Caco-2 (cell line): ENCODE results near the gene EMILIN3. TPM values are rescaled to one million over a fixed set of nuclear protein-coding genes. Genes with fewer than 3 reads are reported as not detected.

Experiments used
- BruUV-seq: library from RNA; stranded (reverse); fragments of 400-500 nt; replicated peaks from 2 replicates; lab custom pipeline; 2021; lab: Mats Ljungman, UMichigan
- CTCF ChIA-PET: fragments of 300-600 bp; sonication (Branson Sonifier 250); formaldehyde crosslinking; loops from one replicate; lab custom pipeline; 2022; ENCODE audit warnings: antibody characterized with exemption; lab: Charles Lee
- POLR2A ChIA-PET: fragments of 300-600 bp; sonication (Branson Sonifier 250); formaldehyde crosslinking; loops from one replicate; lab custom pipeline; 2022; ENCODE audit warnings: antibody characterized with exemption; lab: Charles Lee
- DNase-seq, 2 experiments: peaks; one replicate each; pipeline versions ENCODE4 v3.0.0 to v3.0.0-alpha.2; 2020 to 2022
- H3K27me3 ChIP-seq: replicated peaks from 2 replicates; pipeline ENCODE4 v1.6.0; 2011; ENCODE audit warnings: low read length; ENCODE audit not compliant: control insufficient read depth, insufficient read depth
- H3K36me3 ChIP-seq: 2 replicates; pipeline ENCODE4 v1.5.1; 2011; ENCODE audit warnings: low read length; ENCODE audit not compliant: control insufficient read depth, insufficient read depth
- H3K4me1 ChIP-seq: fragments of 250-450 bp; sonication (Bioruptor Pico); 2 replicates; pipeline ENCODE4 v1.5.1; 2020; ENCODE audit warnings: mild to moderate bottlenecking
- H3K4me3 ChIP-seq: 2 replicates; pipeline ENCODE4 v1.5.1; 2011; ENCODE audit warnings: low read depth, mild to moderate bottlenecking, control low read depth, low read length
- H3K9me3 ChIP-seq: fragments of 250-450 bp; sonication (Bioruptor Pico); 2 replicates; pipeline ENCODE4 v1.5.1; 2020; ENCODE audit warnings: mild to moderate bottlenecking, moderate library complexity
- H3K27ac Mint-ChIP-seq: one replicate; pipeline ENCODE4 v1.8.0; 2022; ENCODE audit warnings: mixed read lengths; ENCODE audit not compliant: unreplicated experiment
- H3K27me3 Mint-ChIP-seq: one replicate; pipeline ENCODE4 v1.8.0; 2022; ENCODE audit warnings: mixed read lengths; ENCODE audit not compliant: insufficient read depth, unreplicated experiment
- H3K36me3 Mint-ChIP-seq: one replicate; pipeline ENCODE4 v1.8.0; 2022; ENCODE audit warnings: mild to moderate bottlenecking, mixed read lengths; ENCODE audit not compliant: insufficient read depth, unreplicated experiment
- H3K4me1 Mint-ChIP-seq: one replicate; pipeline ENCODE4 v1.8.0; 2022; ENCODE audit warnings: low read depth, mixed read lengths; ENCODE audit not compliant: unreplicated experiment
- H3K4me3 Mint-ChIP-seq: one replicate; pipeline ENCODE4 v1.8.0; 2022; ENCODE audit warnings: mild to moderate bottlenecking, moderate library complexity, mixed read lengths; ENCODE audit not compliant: unreplicated experiment
- H3K9me3 Mint-ChIP-seq: one replicate; pipeline ENCODE4 v1.8.0; 2022; ENCODE audit warnings: mixed read lengths; ENCODE audit not compliant: unreplicated experiment
- CTCF ChIP-seq, 2 experiments: fragments of 200-600 bp in 1 of 2; IDR thresholded peaks; 1 replicate in 1 of 2; 2 replicates in 1 of 2; pipeline versions ENCODE4 v1.5.1 to v1.8.0; 2011 to 2022; ENCODE audit warnings: antibody characterized with exemption in 1 of 2, control low read depth in 1 of 2, inconsistent platforms in 1 of 2, low read depth in 1 of 2, low read length in 1 of 2, mild to moderate bottlenecking in 1 of 2, moderate library complexity in 1 of 2; ENCODE audit not compliant: insufficient read depth in 1 of 2, severe bottlenecking in 1 of 2, unreplicated experiment in 1 of 2
- intact Hi-C: fragments of 100-400 bp; cut with micrococcal nuclease; formaldehyde crosslinking; loops from one replicate; pipeline ENCODE4 v1.10.0; 2022; ENCODE audit not compliant: unreplicated experiment
- total RNA-seq: library from RNA; stranded (reverse); gene quantifications from 2 replicates; pipeline ENCODE4 v1.2.3, GENCODE V29; 2022

The EMILIN3 gene
- total RNA-seq, 1 experiment from 2014 or later, result 0.50 TPM

DNA sequence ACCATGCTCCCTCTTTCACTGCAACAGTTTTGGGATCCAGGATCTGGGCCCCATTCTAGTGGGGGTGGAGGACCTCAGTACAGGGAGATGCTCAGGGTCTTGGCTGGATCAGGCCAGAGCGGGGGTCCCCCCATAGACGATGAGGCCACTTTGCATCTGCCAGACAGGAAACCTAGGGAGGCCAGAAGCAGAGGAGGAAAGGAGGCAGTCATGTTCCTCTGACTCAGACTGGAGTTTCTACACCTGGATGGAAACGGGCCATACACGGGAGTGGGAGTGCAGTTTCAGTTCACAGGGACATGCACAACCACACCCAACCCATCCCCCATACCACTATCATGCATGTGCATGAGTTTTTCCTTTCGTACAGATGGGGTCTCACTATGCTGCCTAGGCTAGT, 3.6 kb upstream of the EMILIN3 start:
- ChIA-PET POLR2A (interaction anchor here (0.6 kb wide), 1 partner anchor 259 kb away, joined by 3 read pairs; no protein-coding TSS in a partner anchor), CTCF (interaction anchor here (0.8 to 1.8 kb wide), 2 partner anchors 26 to 30 kb away, joined by 4 to 9 read pairs; partner anchors contain the start of gene LPIN3)
- TF ChIP-seq CTCF (IDR thresholded peaks at IDR 0.05; ENCODE audit: insufficient read depth in 1 of 2, low read depth in 1 of 2, low read length in 1 of 2, severe bottlenecking in 1 of 2, unreplicated experiment in 1 of 2), result no peak
- H3K27me3 ChIP-seq, result peaks cover 4% of the 10 kb centered on the region
- BruUV-seq, result no TSS peak
- no peak for DNase-seq
- no peak overlapping the region for H3K27ac Mint-ChIP-seq
- intact Hi-C loops, result no loop called here
- H3K9me3 ChIP-seq, result peaks cover 4% of the 10 kb centered on the region; the same call in 1 of the 2 replicates
- H3K4me3 Mint-ChIP-seq, result no peak overlapping the region
- peaks cover 11% of the 10 kb centered on the region for H3K4me1 Mint-ChIP-seq
- no peak overlapping the region for H3K4me3 ChIP-seq
- H3K36me3 Mint-ChIP-seq, result peaks cover 6% of the 10 kb centered on the region
- 0 out of 2 replicates have a peak, but pooled peaks cover 6% of the 10 kb centered on the region for H3K4me1 ChIP-seq
- H3K27me3 Mint-ChIP-seq, result peaks cover 21% of the 10 kb centered on the region
- H3K9me3 Mint-ChIP-seq, result peaks cover 8% of the 10 kb centered on the region
- H3K36me3 ChIP-seq, result no peaks in the 10 kb centered on the region

- Histone ChIP-seq H3K27me3 (peaks cover 5% of the 10 kb centered on the region), H3K9me3 (peaks cover 4% of the 10 kb centered on the region; the same call in 1 of the 2 replicates), H3K4me1 (0 out of 2 replicates have a peak, but pooled peaks cover 6% of the 10 kb centered on the region), H3K36me3 (no peaks in the 10 kb centered on the region), H3K4me3 (no peak overlapping the region)
- Mint-ChIP-seq H3K9me3 (peaks cover 8% of the 10 kb centered on the region), H3K27ac (no peak overlapping the region), H3K4me1 (peaks cover 11% of the 10 kb centered on the region), H3K36me3 (peaks cover 6% of the 10 kb centered on the region), H3K4me3 (no peak overlapping the region), H3K27me3 (peaks cover 26% of the 10 kb centered on the region)
- CTCF ChIA-PET, result interaction anchor here (0.8 to 1.8 kb wide), 2 partner anchors 26 to 29 kb away, joined by 4 to 9 read pairs; partner anchors contain the start of gene LPIN3
- BruUV-seq, result no TSS peak
- no peak for DNase-seq
- TF ChIP-seq CTCF (IDR thresholded peaks at IDR 0.05; ENCODE audit: insufficient read depth in 1 of 2, low read depth in 1 of 2, low read length in 1 of 2, severe bottlenecking in 1 of 2, unreplicated experiment in 1 of 2), result no peak
- POLR2A ChIA-PET, result interaction anchor here (0.5 to 0.6 kb wide), 2 partner anchors 50 to 258 kb away, joined by 3 to 6 read pairs; no protein-coding TSS in a partner anchor
- intact Hi-C loops, result no loop called here
Observed at GRCh38 chr20:41369673-41370072, 3.1 kb upstream of the EMILIN3 start.

GRCh38 chr20:41367956-41368355, 1.3 kb upstream of the EMILIN3 start:
- H3K36me3 Mint-ChIP-seq, result peaks cover 6% of the 10 kb centered on the region
- H3K4me3 ChIP-seq, result no peak overlapping the region
- peak overlapping the region; percentile 64 for H3K4me3 Mint-ChIP-seq
- H3K4me1 ChIP-seq, result 0 out of 2 replicates have a peak, but pooled peaks cover 6% of the 10 kb centered on the region
- H3K9me3 ChIP-seq, result peaks cover 4% of the 10 kb centered on the region; the same call in 1 of the 2 replicates
- peaks cover 8% of the 10 kb centered on the region for H3K9me3 Mint-ChIP-seq
- no peak for TF ChIP-seq CTCF (IDR thresholded peaks at IDR 0.05; ENCODE audit: insufficient read depth in 1 of 2, low read depth in 1 of 2, low read length in 1 of 2, severe bottlenecking in 1 of 2, unreplicated experiment in 1 of 2)
- no peak for DNase-seq
- H3K27ac Mint-ChIP-seq, result no peak overlapping the region
- intact Hi-C loops, result no loop called here
- peaks cover 11% of the 10 kb centered on the region for H3K4me1 Mint-ChIP-seq
- ChIA-PET CTCF (interaction anchor here (0.6 to 1.2 kb wide), 2 partner anchors 27 to 661 kb away, joined by 3 to 7 read pairs; partner anchors contain the start of gene LPIN3), POLR2A (no interaction called here)
- H3K36me3 ChIP-seq, result no peaks in the 10 kb centered on the region
- H3K27me3 Mint-ChIP-seq, result peaks cover 28% of the 10 kb centered on the region
- no TSS peak for BruUV-seq
- peaks cover 8% of the 10 kb centered on the region for H3K27me3 ChIP-seq
